Skin epidermis (tissue), 12 donors: Measurements from ENCODE around the gene ADAM22.

Experiments used
- H3K27ac ChIP-seq, 21 experiments: fragments of 200-600 bp; sonication (generic) in 11 of 21; one replicate each; pipeline ENCODE4 v1.5.0; 2020; ENCODE audit warnings: mild to moderate bottlenecking in 3 of 21, inconsistent platforms in 2 of 21, moderate library complexity in 2 of 21
- H3K4me3 ChIP-seq, 7 experiments: fragments of 200-600 bp; sonication (generic) in 2 of 7; one replicate each; pipeline ENCODE4 v1.5.0; 2020; ENCODE audit warnings: inconsistent platforms in 2 of 7, mild to moderate bottlenecking in 2 of 7, moderate library complexity in 1 of 7

The ADAM22 gene

DNA sequence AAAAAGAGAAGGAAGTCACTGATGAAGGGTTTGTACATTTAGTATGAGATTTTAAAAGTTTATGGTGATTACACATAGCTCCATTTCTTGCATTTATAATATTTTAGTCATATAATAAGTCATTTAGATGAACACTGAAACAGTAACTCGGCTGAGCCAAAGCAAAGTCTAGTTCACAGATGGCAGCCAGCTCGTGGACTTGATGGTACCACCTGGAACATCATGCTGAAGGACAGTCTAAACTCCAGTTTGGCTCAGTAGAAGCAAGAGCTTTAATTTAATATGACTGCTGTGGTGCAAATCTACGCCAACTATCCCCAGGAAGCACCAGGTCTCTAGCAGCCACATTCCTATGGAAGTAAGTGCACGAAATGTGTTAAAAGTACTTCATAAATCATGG is 269.4 kb downstream of the ADAM22 start:
- H3K27ac ChIP-seq: no peak overlapping the region
- no peak overlapping the region for H3K4me3 ChIP-seq

GRCh38 chr7:88204525-88205110 is 270.6 kb downstream of the ADAM22 start:
- H3K4me3 ChIP-seq: no peak overlapping the region

GRCh38 chr7:88205179-88205578 is 271.1 kb downstream of the ADAM22 start:
- Histone ChIP-seq H3K27ac (no peak overlapping the region), H3K4me3 (no peak overlapping the region)

More at GRCh38 chr7:88204525-88205110, 270.6 kb downstream of the ADAM22 start:
- no peak overlapping the region for H3K27ac ChIP-seq

DNA sequence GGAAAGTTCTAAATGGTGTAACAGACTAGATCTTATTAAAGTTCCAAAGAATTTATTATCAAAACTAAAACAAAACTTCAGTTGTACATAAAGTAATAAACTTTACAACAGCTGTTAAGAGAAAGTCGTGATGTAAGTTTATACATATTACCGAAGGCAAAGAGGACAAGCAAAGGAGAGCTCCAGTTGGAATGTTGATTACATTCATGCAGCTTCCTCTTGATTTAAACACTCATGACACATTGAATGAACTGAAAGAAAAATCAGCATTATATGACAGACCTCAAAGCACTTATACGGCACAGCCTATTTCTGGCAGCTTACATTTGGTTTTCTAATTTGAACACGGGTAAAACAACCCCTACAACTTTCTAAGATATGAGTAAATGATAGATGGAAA is 272.2 kb downstream of the ADAM22 start:
- Histone ChIP-seq H3K27ac (no peak overlapping the region), H3K4me3 (no peak overlapping the region)

DNA sequence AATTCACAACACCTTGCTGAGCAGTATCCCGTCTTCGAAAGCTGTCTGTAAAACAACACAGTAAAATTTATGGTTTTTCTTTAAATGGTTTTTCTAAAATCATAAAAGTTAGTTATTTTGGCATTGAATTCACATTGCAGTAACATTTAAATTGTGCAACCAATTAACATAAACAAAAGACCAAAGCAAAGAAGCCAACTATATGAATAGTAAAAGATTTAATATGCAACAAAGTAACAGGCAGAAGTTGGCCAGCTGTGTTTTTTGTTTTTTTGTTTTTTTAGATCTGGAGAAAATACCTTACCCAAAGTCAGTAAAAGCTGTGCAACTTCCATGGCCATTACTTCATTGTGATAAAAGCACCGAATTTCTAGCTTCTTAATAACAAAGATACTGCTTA is 274.5 kb downstream of the ADAM22 start:
- H3K27ac ChIP-seq: no peak overlapping the region
- H3K4me3 ChIP-seq: no peak overlapping the region

- no peak overlapping the region for H3K4me3 ChIP-seq
- no peak overlapping the region for H3K27ac ChIP-seq
Measured at GRCh38 chr7:88212918-88213317, 278.9 kb downstream of the ADAM22 start.

DNA sequence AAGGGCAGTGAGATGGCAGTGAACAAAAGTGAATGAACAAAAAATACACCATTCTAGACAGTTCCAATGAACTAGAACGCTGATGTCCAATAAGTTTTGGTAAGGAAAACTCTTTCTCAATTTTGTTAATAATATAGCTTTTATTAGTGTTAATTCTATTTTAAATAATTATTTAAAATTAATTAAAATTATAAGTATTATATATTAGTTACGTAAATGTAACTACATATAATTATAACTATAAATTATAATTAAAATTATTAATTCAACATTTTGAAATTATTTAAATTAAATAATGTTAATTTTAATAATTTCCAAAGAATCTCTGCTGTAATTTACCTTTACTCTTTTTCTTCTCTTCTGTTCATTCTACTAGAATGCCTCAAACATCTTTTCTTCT is 280.4 kb downstream of the ADAM22 start:
- Histone ChIP-seq H3K27ac (no peak overlapping the region), H3K4me3 (no peak overlapping the region)

DNA sequence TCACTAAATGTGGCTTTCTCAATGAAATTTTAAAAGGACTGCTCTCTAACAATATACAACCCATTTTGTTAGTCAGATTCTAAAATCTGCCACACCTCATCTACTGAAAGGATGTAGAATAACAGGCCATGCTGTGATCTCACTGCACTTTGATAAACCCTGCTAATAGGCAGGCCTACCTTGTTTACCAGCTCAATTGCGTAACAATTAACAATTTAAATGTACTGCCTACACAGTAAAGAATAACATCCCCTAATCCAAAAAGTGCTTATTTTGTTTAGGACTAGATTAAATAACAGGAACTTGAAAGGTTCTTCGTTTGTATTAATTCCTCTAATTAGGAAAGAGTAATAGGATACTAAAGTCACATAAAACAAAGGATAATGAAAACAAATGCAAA is 281.2 kb downstream of the ADAM22 start:
- H3K27ac ChIP-seq: no peak overlapping the region
- no peak overlapping the region for H3K4me3 ChIP-seq

GRCh38 chr7:88216276-88216675 is 282.2 kb downstream of the ADAM22 start:
- no peak overlapping the region for H3K27ac ChIP-seq

GRCh38 chr7:88217675-88218428 is 283.8 kb downstream of the ADAM22 start:
- H3K27ac ChIP-seq: peak overlapping the region in 10 of 21 experiments; percentile 71 to 98 (median 96)
- peak overlapping the region in 1 of 7 experiments; percentile 83 for H3K4me3 ChIP-seq

More at GRCh38 chr7:88216276-88216675, 282.2 kb downstream of the ADAM22 start:
- no peak overlapping the region for H3K4me3 ChIP-seq

DNA sequence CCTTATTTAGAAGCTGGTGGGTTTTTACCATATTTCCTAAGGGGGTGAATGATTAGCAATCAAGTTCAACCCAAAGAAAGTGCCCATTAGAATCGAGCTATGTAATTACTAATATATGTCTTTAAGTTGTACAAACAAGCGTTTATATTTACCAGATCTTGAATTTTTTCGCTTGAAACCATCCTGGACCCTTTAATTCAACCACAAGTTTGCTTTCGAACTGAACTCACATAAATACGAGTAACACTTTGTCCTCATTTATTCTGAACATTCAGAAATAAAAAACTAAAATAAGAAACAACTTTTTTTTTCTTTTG is 284.3 kb downstream of the ADAM22 start:
- Histone ChIP-seq H3K4me3 (peak overlapping the region; percentile 76 to 95 (median 83)), H3K27ac (peak overlapping the region in 15 of 21 experiments; percentile 37 to 98 (median 95))

GRCh38 chr7:88218836-88219605 is 285.0 kb downstream of the ADAM22 start:
- peak overlapping the region in 20 of 21 experiments; percentile 50 to 98 (median 94) for H3K27ac ChIP-seq
- peak overlapping the region; percentile 76 to 95 (median 83) for H3K4me3 ChIP-seq

- Histone ChIP-seq H3K27ac (peak within 1 kb of the TSS; percentile 88 to 98 (median 94)), H3K4me3 (peak within 1 kb of the TSS; percentile 76 to 95 (median 83))
Measured at GRCh38 chr7:88219781-88220747, 286.0 kb downstream of the ADAM22 start, which contains the start of gene SRI. SRI (minus strand) TSS chr7:88220038; CDS start chr7:88220026, 12 bp downstream.

GRCh38 chr7:88223265-88223664 is 289.2 kb downstream of the ADAM22 start:
- Histone ChIP-seq H3K27ac (no peak overlapping the region), H3K4me3 (no peak overlapping the region)

DNA sequence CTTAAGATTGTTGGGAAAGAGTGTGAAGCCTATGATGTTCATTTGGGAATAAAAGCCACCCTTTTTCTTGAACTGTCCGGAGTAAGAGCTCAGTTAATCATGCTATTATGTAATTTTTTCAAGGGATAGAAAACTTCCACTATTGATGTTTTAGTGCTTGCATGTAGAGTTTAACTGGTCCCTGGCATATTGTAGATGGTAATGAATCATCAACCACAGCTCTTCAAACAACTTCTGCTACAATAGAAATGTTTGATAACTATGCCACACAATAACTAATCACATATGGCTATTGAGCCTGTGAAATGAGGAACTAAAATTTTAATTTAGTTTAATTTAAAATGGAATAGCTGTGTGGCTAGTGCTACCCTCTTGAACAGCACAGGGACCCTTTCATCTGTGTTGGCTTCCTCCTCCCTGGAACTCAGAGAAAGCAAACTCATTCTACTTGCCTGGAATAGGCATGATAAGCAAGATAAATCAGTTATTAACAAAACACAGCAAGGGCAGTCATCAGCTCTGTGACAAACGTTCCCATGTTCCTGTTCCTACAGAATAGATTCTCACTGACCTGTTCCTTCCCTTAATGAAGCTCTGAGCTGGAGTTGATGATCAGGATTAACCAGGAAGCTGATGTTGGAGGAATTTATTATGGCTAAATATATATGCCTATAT is 290.7 kb downstream of the ADAM22 start:
- H3K4me3 ChIP-seq: no peak overlapping the region
- no peak overlapping the region for H3K27ac ChIP-seq

DNA sequence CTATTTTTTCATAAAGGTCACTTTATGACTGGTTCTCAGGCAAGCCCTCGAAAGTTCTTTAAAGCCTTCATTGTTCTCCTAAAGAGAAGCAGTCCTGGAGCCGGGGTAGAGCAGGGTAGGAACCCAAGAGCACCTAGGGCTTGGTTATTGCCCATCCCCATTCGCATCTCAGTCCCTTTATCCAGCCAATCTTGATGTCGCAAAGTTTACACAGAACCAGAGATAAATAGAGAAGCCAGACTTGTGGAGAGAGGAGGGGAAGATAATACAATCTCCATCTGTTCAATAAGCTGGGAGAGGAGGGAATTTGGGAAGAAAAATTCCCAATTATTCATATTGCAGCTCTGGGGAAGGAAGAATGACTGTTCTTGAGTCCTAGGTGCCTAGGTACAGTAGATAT is 292.1 kb downstream of the ADAM22 start:
- Histone ChIP-seq H3K27ac (no peak overlapping the region), H3K4me3 (no peak overlapping the region)

DNA sequence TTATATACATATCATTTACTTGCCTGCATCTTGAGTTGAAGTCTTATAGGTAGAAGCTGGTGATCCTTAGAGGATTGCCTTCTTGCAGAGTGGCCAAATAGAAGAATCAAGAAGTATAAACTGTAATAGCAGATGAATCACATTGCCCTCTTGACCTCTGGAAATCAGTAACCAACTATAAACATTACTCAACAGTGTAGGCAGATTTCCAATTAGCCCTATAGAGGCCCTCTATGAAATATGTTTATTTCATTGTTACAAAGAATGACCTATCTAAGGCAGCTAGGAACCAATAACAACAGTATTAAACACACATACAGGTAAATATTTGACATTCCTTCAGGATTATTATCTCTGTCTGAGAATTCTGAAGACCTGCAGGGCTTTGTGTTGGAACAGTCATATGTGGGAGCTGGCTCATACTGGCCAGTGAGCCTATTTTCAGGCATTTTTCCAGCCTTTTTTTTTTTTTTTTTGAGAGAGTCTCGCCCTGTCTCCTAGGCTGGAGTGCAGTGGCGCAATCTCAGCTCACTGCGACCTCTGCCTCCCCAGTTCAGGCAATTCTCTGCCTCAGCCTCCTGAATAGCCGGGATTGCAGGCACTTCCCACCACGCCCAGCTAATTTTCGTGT is 292.9 kb downstream of the ADAM22 start:
- Histone ChIP-seq H3K27ac (no peak overlapping the region), H3K4me3 (no peak overlapping the region)

DNA sequence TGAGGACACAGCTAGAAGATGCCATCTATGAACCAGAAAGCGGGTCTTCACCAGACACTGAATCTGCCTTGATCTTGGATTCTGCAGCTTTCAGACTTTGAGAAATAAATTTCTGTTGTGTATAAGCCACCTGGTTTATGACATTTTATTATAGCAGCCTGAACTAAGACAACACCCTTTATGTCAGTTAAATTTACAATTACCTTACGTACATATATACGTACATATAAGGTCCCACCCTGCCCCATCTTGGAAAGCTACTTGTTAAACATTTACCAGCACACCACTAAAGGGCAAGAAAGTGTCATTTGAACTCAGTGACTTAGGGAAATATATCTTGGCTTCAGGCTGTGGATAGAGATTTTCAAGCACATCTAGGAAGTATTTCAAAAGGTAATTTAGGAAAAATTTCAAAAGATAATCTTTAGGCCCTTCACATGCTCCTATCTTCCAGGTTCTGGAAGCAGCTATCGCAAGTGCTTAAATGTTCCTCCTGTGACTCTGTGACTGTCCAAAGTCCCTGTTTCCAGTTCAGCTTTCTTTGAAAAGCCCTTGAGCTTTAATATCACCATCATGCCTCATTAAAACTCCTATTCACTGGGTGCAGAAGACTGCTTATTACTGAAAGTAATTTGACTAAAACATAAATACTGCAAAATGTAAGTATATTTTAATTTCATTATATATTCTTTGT is 295.4 kb downstream of the ADAM22 start:
- H3K4me3 ChIP-seq: no peak overlapping the region
- H3K27ac ChIP-seq: no peak overlapping the region
